ENCODE results near the gene ZNF726.
"Not testable (repeated sequence)": the region's sequence is repeated elsewhere in the genome, so short reads cannot be mapped to it uniquely, and the experiment has no call there.

The ZNF726 gene

GRCh38 chr19:23969630-23970029 lies 54.9 kb downstream of the ZNF726 start:
- no peak for DNase-seq (ENCODE audit: insufficient read length, low spot score)
- TF ChIP-seq POU2F2 (IDR thresholded peaks at IDR 0.05; ENCODE audit: low read depth, low read length) (no peak), POLR2A (IDR thresholded peaks at IDR 0.05; ENCODE audit: low read depth, low read length) (no peak), POLR2AphosphoS5 (IDR thresholded peaks at IDR 0.05; ENCODE audit: low read depth, low read length) (no peak), SPI1 (IDR thresholded peaks at IDR 0.05; ENCODE audit: low read depth, low read length) (no peak), PAX5 (IDR thresholded peaks at IDR 0.05; ENCODE audit: insufficient read depth, low read length, severe bottlenecking) (no peak), TAF1 (IDR thresholded peaks at IDR 0.05; ENCODE audit: low read depth, low read length) (no peak)
- no peak for FAIRE-seq

- DNase-seq (ENCODE audit: insufficient read length, low spot score) (no peak), FAIRE-seq (no peak)
- TF ChIP-seq POLR2A (IDR thresholded peaks at IDR 0.05; ENCODE audit: low read depth, low read length): no peak
Measured at GRCh38 chr19:23971598-23971997, 56.9 kb downstream of the ZNF726 start.

GRCh38 chr19:23972161-23972560 lies 57.5 kb downstream of the ZNF726 start:
- DNase-seq (ENCODE audit: insufficient read length, low spot score): no peak
- no peak for FAIRE-seq
- TF ChIP-seq POLR2AphosphoS5 (IDR thresholded peaks at IDR 0.05; ENCODE audit: low read depth, low read length) (no peak), SPI1 (IDR thresholded peaks at IDR 0.05; ENCODE audit: low read depth, low read length) (no peak), POLR2A (IDR thresholded peaks at IDR 0.05; ENCODE audit: low read depth, low read length) (no peak), TAF1 (IDR thresholded peaks at IDR 0.05; ENCODE audit: low read depth, low read length) (no peak), POU2F2 (IDR thresholded peaks at IDR 0.05; ENCODE audit: low read depth, low read length) (no peak), PAX5 (IDR thresholded peaks at IDR 0.05; ENCODE audit: insufficient read depth, low read length, severe bottlenecking) (no peak)

- no peak for TF ChIP-seq PAX5 (IDR thresholded peaks at IDR 0.05; ENCODE audit: insufficient read depth, low read length, severe bottlenecking)
- TF ChIP-seq POU2F2 (IDR thresholded peaks at IDR 0.05; ENCODE audit: low read depth, low read length): no peak
- no peak for TF ChIP-seq SPI1 (IDR thresholded peaks at IDR 0.05; ENCODE audit: low read depth, low read length)
- TF ChIP-seq TAF1 (IDR thresholded peaks at IDR 0.05; ENCODE audit: low read depth, low read length): no peak
- TF ChIP-seq POLR2A (IDR thresholded peaks at IDR 0.05; ENCODE audit: low read depth, low read length): no peak
- no peak for DNase-seq (ENCODE audit: insufficient read length, low spot score)
- no peak for FAIRE-seq
Measured at GRCh38 chr19:23974941-23975340, 60.3 kb downstream of the ZNF726 start.

DNA sequence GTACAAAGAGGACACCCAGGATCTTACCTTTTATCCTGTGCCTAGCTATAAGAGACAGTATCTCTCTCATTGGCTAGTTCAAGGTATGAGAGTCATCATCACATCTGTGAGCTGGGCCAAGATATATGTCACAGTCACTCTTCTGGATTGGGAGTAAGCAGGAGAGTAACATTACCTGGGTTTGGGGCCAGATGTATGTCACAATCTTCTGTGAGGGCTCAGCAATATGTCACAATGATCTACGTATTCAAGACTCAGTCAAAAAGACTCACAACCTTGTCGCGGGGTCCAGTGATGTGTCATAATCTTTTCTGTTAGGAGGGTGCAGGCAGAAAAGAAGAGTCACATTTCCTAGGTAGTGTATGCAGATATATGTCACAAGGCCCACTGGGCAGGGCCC lies 61.9 kb downstream of the ZNF726 start:
- DNase-seq (ENCODE audit: insufficient read length, low spot score); FAIRE-seq: not testable (repeated sequence)

- not testable (repeated sequence) for FAIRE-seq; DNase-seq (ENCODE audit: insufficient read length, low spot score)
Measured at GRCh38 chr19:23977256-23977655, 62.6 kb downstream of the ZNF726 start.

- no peak for FAIRE-seq
- TF ChIP-seq PAX5 (IDR thresholded peaks at IDR 0.05; ENCODE audit: insufficient read depth, low read length, severe bottlenecking): no peak
- no peak for TF ChIP-seq TAF1 (IDR thresholded peaks at IDR 0.05; ENCODE audit: low read depth, low read length)
- TF ChIP-seq POLR2A (IDR thresholded peaks at IDR 0.05; ENCODE audit: low read depth, low read length): no peak
- TF ChIP-seq SPI1 (IDR thresholded peaks at IDR 0.05; ENCODE audit: low read depth, low read length): no peak
- TF ChIP-seq POLR2AphosphoS5 (IDR thresholded peaks at IDR 0.05; ENCODE audit: low read depth, low read length): no peak
Measured at GRCh38 chr19:23978068-23978467, 63.4 kb downstream of the ZNF726 start.

DNA sequence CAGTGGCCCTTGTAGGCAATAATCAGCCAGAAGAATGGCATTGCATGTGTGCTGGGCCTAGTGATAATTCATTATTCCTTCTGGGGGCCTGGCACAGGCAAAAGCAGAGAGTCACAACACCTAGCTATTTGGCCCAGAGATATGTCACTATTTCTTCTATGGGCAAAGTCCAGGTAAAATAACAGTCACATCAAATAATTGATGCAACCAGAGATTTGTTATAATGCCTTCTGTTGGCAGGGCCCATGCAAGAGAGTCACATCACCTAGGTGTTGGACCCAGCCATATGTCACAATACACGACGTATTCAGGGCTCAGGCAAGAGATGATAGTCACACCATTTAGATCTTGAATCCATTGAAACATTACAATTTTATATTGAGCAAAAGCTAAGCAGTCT lies 66.1 kb downstream of the ZNF726 start:
- no peak for FAIRE-seq
- no peak for TF ChIP-seq POLR2A (IDR thresholded peaks at IDR 0.05; ENCODE audit: low read depth, low read length)
- TF ChIP-seq SPI1 (IDR thresholded peaks at IDR 0.05; ENCODE audit: low read depth, low read length): no peak
- TF ChIP-seq POU2F2 (IDR thresholded peaks at IDR 0.05; ENCODE audit: low read depth, low read length): no peak
- no peak for TF ChIP-seq PAX5 (IDR thresholded peaks at IDR 0.05; ENCODE audit: insufficient read depth, low read length, severe bottlenecking)
- no peak for DNase-seq (ENCODE audit: insufficient read length, low spot score)

More at GRCh38 chr19:23978068-23978467, 63.4 kb downstream of the ZNF726 start:
- no peak for DNase-seq (ENCODE audit: insufficient read length, low spot score)

GRCh38 chr19:23981863-23982262 lies 67.2 kb downstream of the ZNF726 start:
- FAIRE-seq: no peak
- TF ChIP-seq PAX5 (IDR thresholded peaks at IDR 0.05; ENCODE audit: insufficient read depth, low read length, severe bottlenecking) (no peak), POU2F2 (IDR thresholded peaks at IDR 0.05; ENCODE audit: low read depth, low read length) (no peak), POLR2A (IDR thresholded peaks at IDR 0.05; ENCODE audit: low read depth, low read length) (no peak), TAF1 (IDR thresholded peaks at IDR 0.05; ENCODE audit: low read depth, low read length) (no peak), SPI1 (IDR thresholded peaks at IDR 0.05; ENCODE audit: low read depth, low read length) (no peak), POLR2AphosphoS5 (IDR thresholded peaks at IDR 0.05; ENCODE audit: low read depth, low read length) (no peak)

GRCh38 chr19:23983406-23983805 lies 68.7 kb downstream of the ZNF726 start:
- TF ChIP-seq POLR2A (IDR thresholded peaks at IDR 0.05; ENCODE audit: low read depth, low read length) (no peak), SPI1 (IDR thresholded peaks at IDR 0.05; ENCODE audit: low read depth, low read length) (no peak), POU2F2 (IDR thresholded peaks at IDR 0.05; ENCODE audit: low read depth, low read length) (no peak), TAF1 (IDR thresholded peaks at IDR 0.05; ENCODE audit: low read depth, low read length) (no peak), POLR2AphosphoS5 (IDR thresholded peaks at IDR 0.05; ENCODE audit: low read depth, low read length) (no peak), PAX5 (IDR thresholded peaks at IDR 0.05; ENCODE audit: insufficient read depth, low read length, severe bottlenecking) (no peak)
- no peak for FAIRE-seq

More at GRCh38 chr19:23981863-23982262, 67.2 kb downstream of the ZNF726 start:
- DNase-seq (ENCODE audit: insufficient read length, low spot score): no peak

More at GRCh38 chr19:23983406-23983805, 68.7 kb downstream of the ZNF726 start:
- DNase-seq (ENCODE audit: insufficient read length, low spot score): no peak
